Gastrocnemius medialis (tissue), 4 donors: Measurements from ENCODE around the gene PI4KA.
"Not testable (repeated sequence)": the region's sequence is repeated elsewhere in the genome, so short reads cannot be mapped to it uniquely, and the experiment has no call there.

Source experiments
- CTCF ChIP-seq, 5 experiments: fragments of 450-650 bp in 3 of 5; fragments of 200-600 bp in 2 of 5; sonication (generic) in 2 of 5; IDR thresholded peaks in 4 of 5; conservative IDR thresholded peaks in 1 of 5; 1 replicate in 4 of 5; 2 replicates in 1 of 5; pipeline ENCODE4 v1.5.1; 2016 to 2019; ENCODE audit warnings: antibody characterized with exemption in 5 of 5, mild to moderate bottlenecking in 3 of 5, moderate library complexity in 3 of 5
- POLR2A ChIP-seq, 2 donors: fragments of 450-650 bp; IDR thresholded peaks; one replicate each; pipeline ENCODE4 v1.6.1; 2017; ENCODE audit warnings: antibody characterized with exemption in 2 of 2, mild to moderate bottlenecking in 2 of 2, moderate library complexity in 2 of 2

GRCh38 chr22:20839354-20839753 is 19.3 kb downstream of the PI4KA start:
- not testable (repeated sequence) for TF ChIP-seq CTCF (IDR thresholded peaks at IDR 0.05 in 4 of 5, conservative IDR thresholded peaks at IDR 0.05 in 1 of 5); POLR2A (IDR thresholded peaks at IDR 0.05)
